Measurements from ENCODE around the gene SHMT2. TPM values are rescaled to one million over a fixed set of nuclear protein-coding genes. Genes with fewer than 3 reads are reported as not detected.
A peak's percentile ranks its signal among the peaks of the same experiment; 100 is the strongest.

The SHMT2 gene
- total and polyA plus RNA-seq, 9 of the 15 experiments (the other 6 are each of a cell fraction or from before 2014, with no cell fraction given) = 46.1 to 319 (median 115) TPM

DNA sequence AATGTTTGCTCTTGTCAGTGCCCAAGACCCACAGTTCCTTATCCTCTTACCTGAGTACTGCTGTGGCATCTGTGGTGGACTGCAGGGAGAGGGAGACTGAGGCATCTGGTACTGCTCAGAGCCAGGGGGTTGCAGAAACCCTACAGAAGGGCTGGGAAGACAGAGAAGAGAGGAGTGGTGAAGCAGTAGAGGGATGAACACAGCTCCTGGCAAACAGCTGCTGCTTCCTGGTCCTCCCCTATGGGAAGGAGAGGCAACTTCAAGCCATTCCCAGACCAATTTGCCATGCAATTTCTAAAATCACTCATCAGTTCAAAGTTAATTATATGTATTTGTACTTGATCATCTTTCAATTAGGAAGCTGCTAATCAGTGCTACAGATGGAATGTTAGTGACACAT lies 37.2 kb downstream of the SHMT2 start (continued):
- no peak for TF ChIP-seq ZBTB49 (CRISPR knock-in tag; IDR thresholded peaks at IDR 0.05; ENCODE audit: borderline replicate concordance)
- no peak for TF ChIP-seq NCOA1 (IDR thresholded peaks at IDR 0.05; ENCODE audit: low read depth)
- TF ChIP-seq, protein P1, sequence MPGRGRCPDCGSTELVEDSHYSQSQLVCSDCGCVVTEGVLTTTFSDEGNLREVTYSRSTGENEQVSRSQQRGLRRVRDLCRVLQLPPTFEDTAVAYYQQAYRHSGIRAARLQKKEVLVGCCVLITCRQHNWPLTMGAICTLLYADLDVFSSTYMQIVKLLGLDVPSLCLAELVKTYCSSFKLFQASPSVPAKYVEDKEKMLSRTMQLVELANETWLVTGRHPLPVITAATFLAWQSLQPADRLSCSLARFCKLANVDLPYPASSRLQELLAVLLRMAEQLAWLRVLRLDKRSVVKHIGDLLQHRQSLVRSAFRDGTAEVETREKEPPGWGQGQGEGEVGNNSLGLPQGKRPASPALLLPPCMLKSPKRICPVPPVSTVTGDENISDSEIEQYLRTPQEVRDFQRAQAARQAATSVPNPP (IDR thresholded peaks at IDR 0.05; ENCODE audit: borderline replicate concordance, insufficient read depth, insufficient read length) = no peak

DNA sequence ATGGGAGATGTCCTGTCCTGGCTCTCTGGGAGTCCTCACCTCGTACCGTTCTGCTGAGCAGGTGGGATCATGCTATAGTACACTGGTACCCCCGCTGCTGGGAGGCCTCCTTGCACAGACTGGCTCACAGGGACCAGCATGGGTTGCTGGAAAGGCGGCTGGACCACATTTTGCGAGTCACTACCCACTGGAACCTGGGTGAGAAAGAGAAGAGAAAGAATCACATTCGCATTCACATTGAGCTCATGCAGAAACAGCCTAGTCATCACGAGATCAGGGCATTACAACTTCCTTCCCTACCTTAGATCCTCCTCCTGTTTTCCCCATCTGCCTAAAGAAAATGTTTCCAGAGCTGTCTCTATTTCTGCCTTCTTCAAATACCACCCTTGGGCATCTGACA lies 38.8 kb downstream of the SHMT2 start:
- no TSS peak for BruUV-seq (replicated peaks)
- no peaks in the 10 kb centered on the region for H3K9me1 ChIP-seq (ENCODE audit: control insufficient read depth, insufficient read depth, low read length)
- H3K9ac ChIP-seq (ENCODE audit: insufficient read depth in 1 of 2, low read depth in 2 of 2, low read length in 2 of 2) = peak overlapping the region in 1 of 2 experiments; percentile 76; a peak in 1 of 4 replicates
- intact Hi-C loops (cut with micrococcal nuclease) = no loop called here
- peaks cover 7 to 11% of the 10 kb centered on the region in 2 experiments; a peak in 4 of 5 replicates for H3K4me1 ChIP-seq (replicated peaks in 1 of 2; ENCODE audit: control insufficient read depth in 2 of 2, insufficient read depth in 2 of 2, low read length in 2 of 2)
- no peak for DNase-seq (ENCODE audit: extremely low read depth in 1 of 4, low spot score in 3 of 4)
- WGBS (ENCODE audit: insufficient coverage, low coverage, missing lambda C conversion rate) = 53% methylated on average over 7 of the region's 7 CpGs
- ChIA-PET CTCF (ENCODE audit: low intra/inter-chr PET ratio) (no interaction called here), POLR2A (interaction anchor here (0.6 kb wide), 2 partner anchors 17 to 273 kb away, joined by 3 to 4 read pairs; partner anchors contain the start of gene STAC3)
- FAIRE-seq = no peak
- no peak overlapping the region for H3K4me3 ChIP-seq
- no peak overlapping the region; the same call in 2 of the 3 replicates for H3K27ac ChIP-seq (ENCODE audit: extremely low read depth, low read depth, low read length)
- H2AFZ ChIP-seq (ENCODE audit: low read depth, low read length) = no peak overlapping the region
- H3K4me2 ChIP-seq (ENCODE audit: insufficient read depth, low read length) = no peak overlapping the region
- H3K27me3 ChIP-seq (ENCODE audit: control insufficient read depth in 2 of 2, insufficient read depth in 2 of 2, low read length in 2 of 2) = no peaks in the 10 kb centered on the region
- peaks cover 34% of the 10 kb centered on the region; the same call in 2 of the 3 replicates for H3K36me3 ChIP-seq (ENCODE audit: control insufficient read depth, insufficient read depth, low read length)
- ATAC-seq = no peak
- H3K9me3 ChIP-seq (replicated peaks; ENCODE audit: control insufficient read depth, insufficient read depth, low read depth, low read length) = no peaks in the 10 kb centered on the region
- no peaks in the 10 kb centered on the region for H3K79me2 ChIP-seq (ENCODE audit: control insufficient read depth, insufficient read depth, low read length)
- H4K20me1 ChIP-seq (replicated peaks; ENCODE audit: control insufficient read depth, insufficient read depth, low read length) = no peaks in the 10 kb centered on the region
- in situ Hi-C loops (cut with MboI) = no loop called here
- TF ChIP-seq C11orf30 (IDR thresholded peaks at IDR 0.05; ENCODE audit: low read depth) (peak; percentile 75), MAFG (tag; conservative IDR thresholded peaks at IDR 0.05) (peak; percentile 74), SNRNP70 (optimal IDR thresholded peaks at IDR 0.05; ENCODE audit: low read depth, low read length) (no peak), PHF8 (IDR thresholded peaks at IDR 0.05; ENCODE audit: borderline replicate concordance, low read length) (no peak), TEAD1 (CRISPR knock-in tag; IDR thresholded peaks at IDR 0.05) (no peak), NFE2 (IDR thresholded peaks at IDR 0.05; ENCODE audit: low read depth) (peak; percentile 67), ERF (CRISPR knock-in tag; IDR thresholded peaks at IDR 0.05) (no peak), ZNF311 (CRISPR knock-in tag; IDR thresholded peaks at IDR 0.05) (no peak)
- TF ChIP-seq, protein P2, sequence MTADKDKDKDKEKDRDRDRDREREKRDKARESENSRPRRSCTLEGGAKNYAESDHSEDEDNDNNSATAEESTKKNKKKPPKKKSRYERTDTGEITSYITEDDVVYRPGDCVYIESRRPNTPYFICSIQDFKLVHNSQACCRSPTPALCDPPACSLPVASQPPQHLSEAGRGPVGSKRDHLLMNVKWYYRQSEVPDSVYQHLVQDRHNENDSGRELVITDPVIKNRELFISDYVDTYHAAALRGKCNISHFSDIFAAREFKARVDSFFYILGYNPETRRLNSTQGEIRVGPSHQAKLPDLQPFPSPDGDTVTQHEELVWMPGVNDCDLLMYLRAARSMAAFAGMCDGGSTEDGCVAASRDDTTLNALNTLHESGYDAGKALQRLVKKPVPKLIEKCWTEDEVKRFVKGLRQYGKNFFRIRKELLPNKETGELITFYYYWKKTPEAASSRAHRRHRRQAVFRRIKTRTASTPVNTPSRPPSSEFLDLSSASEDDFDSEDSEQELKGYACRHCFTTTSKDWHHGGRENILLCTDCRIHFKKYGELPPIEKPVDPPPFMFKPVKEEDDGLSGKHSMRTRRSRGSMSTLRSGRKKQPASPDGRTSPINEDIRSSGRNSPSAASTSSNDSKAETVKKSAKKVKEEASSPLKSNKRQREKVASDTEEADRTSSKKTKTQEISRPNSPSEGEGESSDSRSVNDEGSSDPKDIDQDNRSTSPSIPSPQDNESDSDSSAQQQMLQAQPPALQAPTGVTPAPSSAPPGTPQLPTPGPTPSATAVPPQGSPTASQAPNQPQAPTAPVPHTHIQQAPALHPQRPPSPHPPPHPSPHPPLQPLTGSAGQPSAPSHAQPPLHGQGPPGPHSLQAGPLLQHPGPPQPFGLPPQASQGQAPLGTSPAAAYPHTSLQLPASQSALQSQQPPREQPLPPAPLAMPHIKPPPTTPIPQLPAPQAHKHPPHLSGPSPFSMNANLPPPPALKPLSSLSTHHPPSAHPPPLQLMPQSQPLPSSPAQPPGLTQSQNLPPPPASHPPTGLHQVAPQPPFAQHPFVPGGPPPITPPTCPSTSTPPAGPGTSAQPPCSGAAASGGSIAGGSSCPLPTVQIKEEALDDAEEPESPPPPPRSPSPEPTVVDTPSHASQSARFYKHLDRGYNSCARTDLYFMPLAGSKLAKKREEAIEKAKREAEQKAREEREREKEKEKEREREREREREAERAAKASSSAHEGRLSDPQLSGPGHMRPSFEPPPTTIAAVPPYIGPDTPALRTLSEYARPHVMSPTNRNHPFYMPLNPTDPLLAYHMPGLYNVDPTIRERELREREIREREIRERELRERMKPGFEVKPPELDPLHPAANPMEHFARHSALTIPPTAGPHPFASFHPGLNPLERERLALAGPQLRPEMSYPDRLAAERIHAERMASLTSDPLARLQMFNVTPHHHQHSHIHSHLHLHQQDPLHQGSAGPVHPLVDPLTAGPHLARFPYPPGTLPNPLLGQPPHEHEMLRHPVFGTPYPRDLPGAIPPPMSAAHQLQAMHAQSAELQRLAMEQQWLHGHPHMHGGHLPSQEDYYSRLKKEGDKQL (CRISPR knock-in tag; IDR thresholded peaks at IDR 0.05; ENCODE audit: borderline replicate concordance) = no peak

Measured in K562 (cell line).